ENCODE data around the gene IL1F10.

Gene IL1F10

DNA sequence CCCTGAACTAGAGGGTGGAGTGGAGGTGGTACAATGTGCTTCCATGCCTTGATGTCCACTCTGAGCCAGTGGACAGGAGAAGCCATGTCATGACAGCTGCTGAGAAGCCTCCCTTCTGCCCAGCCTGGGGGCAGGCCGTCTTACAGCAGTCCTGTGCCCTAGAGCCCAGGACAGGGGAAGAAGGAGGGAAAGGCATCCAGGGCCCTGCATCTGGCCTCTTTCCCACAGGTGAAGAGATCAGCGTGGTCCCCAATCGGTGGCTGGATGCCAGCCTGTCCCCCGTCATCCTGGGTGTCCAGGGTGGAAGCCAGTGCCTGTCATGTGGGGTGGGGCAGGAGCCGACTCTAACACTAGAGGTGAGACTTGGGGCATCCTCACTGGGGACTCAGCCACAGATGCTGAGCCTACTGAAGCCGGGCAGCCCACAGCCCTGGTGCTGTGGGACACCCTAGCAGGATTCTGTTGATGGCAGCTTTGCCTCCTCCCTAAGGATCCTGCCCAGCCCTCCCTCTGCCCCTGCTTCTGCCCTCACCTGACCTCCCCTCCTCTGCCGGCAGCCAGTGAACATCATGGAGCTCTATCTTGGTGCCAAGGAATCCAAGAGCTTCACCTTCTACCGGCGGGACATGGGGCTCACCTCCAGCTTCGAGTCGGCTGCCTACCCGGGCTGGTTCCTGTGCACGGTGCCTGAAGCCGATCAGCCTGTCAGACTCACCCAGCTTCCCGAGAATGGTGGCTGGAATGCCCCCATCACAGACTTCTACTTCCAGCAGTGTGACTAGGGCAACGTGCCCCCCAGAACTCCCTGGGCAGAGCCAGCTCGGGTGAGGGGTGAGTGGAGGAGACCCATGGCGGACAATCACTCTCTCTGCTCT is 5.6 kb upstream of the IL1F10 start:
- no peak for DNase-seq (ENCODE audit: low read depth)
- H3K4me3 ChIP-seq (ENCODE audit: low read depth, low read length) = no peak overlapping the region
- TF ChIP-seq, protein P1, sequence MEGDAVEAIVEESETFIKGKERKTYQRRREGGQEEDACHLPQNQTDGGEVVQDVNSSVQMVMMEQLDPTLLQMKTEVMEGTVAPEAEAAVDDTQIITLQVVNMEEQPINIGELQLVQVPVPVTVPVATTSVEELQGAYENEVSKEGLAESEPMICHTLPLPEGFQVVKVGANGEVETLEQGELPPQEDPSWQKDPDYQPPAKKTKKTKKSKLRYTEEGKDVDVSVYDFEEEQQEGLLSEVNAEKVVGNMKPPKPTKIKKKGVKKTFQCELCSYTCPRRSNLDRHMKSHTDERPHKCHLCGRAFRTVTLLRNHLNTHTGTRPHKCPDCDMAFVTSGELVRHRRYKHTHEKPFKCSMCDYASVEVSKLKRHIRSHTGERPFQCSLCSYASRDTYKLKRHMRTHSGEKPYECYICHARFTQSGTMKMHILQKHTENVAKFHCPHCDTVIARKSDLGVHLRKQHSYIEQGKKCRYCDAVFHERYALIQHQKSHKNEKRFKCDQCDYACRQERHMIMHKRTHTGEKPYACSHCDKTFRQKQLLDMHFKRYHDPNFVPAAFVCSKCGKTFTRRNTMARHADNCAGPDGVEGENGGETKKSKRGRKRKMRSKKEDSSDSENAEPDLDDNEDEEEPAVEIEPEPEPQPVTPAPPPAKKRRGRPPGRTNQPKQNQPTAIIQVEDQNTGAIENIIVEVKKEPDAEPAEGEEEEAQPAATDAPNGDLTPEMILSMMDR (IDR thresholded peaks at IDR 0.05; ENCODE audit: low read depth, low read length, missing control alignments) = no peak

DNA sequence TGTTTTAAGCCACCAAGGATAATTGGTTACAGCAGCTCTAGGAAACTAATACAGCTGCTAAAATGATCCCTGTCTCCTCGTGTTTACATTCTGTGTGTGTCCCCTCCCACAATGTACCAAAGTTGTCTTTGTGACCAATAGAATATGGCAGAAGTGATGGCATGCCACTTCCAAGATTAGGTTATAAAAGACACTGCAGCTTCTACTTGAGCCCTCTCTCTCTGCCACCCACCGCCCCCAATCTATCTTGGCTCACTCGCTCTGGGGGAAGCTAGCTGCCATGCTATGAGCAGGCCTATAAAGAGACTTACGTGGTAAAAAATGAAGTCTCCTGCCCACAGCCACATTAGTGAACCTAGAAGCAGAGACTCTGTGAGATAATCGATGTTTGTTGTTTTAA is 3.5 kb upstream of the IL1F10 start:
- no peak overlapping the region for H3K4me3 ChIP-seq (ENCODE audit: low read depth, low read length)
- TF ChIP-seq, protein P1 (IDR thresholded peaks at IDR 0.05; ENCODE audit: low read depth, low read length, missing control alignments) = no peak
- DNase-seq (ENCODE audit: low read depth) = no peak

DNA sequence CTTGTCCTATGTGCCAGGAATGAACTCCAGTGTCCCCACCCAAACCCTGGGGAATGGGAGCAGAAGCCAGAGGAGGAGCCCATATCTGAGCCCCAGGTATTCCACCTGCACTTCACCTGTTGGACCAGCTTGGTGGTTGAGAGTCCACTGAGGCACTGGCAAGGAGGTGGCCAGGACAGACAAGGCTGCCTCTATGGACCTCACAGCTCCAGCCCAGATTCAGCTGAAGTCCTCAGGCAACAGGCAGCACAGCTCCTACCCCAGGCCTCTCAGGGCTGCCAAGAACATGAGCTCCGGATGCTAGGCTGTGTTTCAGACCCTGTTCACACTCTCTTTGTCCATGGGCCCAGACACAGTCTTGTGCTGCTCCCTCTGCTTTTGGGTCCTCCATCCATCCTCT is 2.9 kb upstream of the IL1F10 start:
- TF ChIP-seq, protein P1 (IDR thresholded peaks at IDR 0.05; ENCODE audit: low read depth, low read length, missing control alignments) = no peak
- H3K4me3 ChIP-seq (ENCODE audit: low read depth, low read length) = no peak overlapping the region
- no peak for DNase-seq (ENCODE audit: low read depth)

DNA sequence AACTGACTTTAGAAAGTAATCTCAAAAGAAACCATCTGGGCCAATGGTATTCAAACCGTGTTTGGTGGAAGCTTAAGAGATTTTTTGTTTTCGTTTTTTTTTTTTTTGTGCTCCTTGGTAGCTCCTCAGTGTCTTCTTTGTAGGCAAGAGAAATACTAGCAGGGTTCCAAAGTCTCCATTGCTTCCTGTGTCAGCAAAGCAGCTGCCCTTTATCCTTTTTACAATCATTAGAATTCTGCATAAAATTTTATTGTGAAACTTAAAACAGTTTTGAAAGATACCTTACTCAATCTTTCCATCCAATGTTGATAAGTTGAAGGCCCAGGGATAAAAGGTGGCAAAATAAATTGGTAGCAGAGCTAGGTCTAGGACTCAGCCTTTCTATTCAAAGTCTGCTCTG is 479 bp downstream of the IL1F10 start:
- TF ChIP-seq, protein P1 (IDR thresholded peaks at IDR 0.05; ENCODE audit: low read depth, low read length, missing control alignments) = no peak
- H3K4me3 ChIP-seq (ENCODE audit: low read depth, low read length) = no peak overlapping the region

DNA sequence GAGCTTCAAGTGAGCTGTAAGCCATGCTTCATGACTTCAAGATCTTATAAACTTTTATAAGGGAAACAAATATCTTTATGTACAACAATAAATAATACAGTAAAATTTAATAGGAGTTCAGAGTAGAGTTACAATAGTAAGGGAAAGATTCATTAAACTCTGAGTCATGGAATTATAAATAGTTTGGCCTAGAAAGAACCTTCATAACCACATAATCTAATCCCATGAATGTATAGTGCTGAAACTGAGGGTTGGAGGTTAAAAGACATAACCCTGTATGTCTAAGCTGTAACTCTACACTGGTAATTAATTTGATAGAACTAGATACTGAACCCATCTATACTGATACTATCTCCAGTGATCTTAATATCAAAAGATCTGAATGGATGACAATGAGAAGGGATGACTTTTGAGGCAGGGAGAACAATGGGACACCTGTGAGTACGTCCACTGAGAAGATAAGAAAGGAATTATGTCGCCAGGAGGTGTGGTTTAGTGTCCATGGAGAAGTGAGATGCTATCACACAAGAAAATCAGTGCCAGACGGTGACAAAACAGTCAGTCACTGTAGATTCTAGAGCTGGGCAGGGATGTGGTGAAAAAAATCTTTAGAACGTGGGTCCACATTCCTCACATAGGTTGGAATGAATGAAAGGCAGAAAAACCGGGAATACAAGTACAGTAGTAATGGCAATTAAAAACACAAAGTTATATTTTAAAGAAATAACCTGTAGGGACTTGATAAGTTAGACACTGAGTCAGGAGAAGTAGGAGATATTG is 1.1 kb downstream of the IL1F10 start:
- no peak for DNase-seq (ENCODE audit: low read depth)
- no peak overlapping the region for H3K4me3 ChIP-seq (ENCODE audit: low read depth, low read length)
- TF ChIP-seq, protein P1 (IDR thresholded peaks at IDR 0.05; ENCODE audit: low read depth, low read length, missing control alignments) = no peak

More for the DNA sequence above, 479 bp downstream of the IL1F10 start:
- no peak for DNase-seq (ENCODE audit: low read depth)

DNA sequence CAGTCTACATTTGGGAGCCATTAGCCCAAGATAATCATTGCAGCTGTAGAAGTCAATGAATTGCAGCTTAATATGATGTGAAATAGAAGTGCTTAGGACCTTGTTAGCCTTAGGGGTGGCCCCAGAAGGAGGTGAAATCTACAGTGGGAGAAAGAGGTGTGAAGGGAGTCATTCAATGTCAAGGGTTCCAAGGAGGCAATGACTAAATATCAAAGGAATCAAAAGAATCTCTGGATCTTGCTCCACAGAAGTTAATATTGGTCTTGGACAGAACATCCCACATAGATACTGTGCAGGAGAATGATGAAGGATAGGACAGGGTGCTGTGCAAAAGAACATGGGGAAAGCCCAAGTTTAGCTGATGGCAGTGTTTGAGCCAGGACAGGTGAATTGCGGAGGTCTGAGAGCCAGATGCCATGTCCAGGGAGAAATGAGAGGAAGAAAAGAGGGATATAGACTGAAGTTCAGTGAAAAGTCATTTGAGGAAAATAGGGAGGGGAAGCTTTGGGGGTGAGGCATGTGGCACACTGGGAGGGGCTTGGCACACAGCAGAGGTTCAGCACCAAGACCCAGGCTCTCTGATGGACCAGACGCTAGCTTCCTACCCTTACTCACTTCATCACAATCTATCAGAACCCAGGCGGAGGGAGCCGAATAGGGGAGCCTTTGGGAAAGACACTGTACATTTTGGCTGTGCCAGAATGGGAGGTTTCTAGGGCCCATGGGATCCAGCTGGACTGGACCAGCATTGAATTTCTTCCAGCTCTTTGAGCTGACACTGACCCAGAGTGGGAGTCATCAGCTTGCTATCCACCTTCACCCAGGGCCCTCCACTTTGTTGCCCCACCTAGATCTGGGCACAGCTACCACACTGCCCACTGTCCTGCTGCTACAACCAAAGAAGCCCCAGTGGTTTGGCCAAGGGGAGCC is 2.2 kb downstream of the IL1F10 start:
- DNase-seq (ENCODE audit: low read depth) = no peak
- TF ChIP-seq, protein P1 (IDR thresholded peaks at IDR 0.05; ENCODE audit: low read depth, low read length, missing control alignments) = no peak
- no peak overlapping the region for H3K4me3 ChIP-seq (ENCODE audit: low read depth, low read length)
